ENCODE data around the gene C19orf44.

- TF ChIP-seq POLR2A (IDR thresholded peaks at IDR 0.05) = no peak
- TF ChIP-seq POLR2AphosphoS5 (IDR thresholded peaks at IDR 0.05) = no peak
- TF ChIP-seq CTCF (IDR thresholded peaks at IDR 0.05) = no peak
Measured at GRCh38 chr19:16470911-16471811, 25.0 kb upstream of the C19orf44 start.
